ENCODE data around the gene RASGRF1.

DNA sequence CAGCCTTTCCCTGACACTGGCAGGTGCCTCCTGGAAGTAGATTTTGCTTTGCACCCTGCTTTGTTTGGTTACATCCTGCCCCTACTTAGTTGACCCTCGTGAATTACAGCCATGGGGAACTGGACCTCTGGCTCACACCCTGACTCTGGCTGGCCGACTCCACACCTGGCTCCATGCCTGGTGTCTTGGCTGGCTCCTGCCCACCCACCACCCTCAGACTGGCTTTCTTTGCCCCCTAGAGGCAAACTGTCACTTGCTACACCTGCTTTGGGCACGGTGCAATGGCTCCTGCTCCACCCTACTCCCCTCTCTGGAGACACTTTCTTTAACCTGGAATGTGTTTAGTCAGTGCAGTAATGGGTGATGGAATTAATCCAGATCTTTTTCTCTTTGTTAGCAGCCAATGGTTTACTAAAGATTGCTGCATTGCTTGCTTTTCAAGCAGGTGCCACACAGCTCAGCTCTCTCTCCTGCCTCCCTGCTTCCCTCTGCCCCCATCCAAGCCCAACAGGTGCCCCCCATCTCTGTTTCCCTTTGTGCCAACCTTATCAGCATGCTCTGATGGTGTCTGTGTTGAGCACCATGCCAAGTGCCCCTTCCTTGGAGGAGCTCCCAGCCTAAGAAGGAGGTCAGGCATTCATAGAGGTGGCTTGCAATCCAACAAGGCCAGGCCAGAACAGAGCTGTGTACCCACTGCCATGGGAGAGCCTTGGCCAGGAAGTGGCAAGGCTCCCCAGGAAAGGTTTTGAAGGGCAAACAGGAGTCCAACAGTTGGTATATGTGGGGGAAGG lies 38.4 kb downstream of the RASGRF1 start:
- TF ChIP-seq POLR2A (IDR thresholded peaks at IDR 0.05): no peak
- TF ChIP-seq, protein P1, sequence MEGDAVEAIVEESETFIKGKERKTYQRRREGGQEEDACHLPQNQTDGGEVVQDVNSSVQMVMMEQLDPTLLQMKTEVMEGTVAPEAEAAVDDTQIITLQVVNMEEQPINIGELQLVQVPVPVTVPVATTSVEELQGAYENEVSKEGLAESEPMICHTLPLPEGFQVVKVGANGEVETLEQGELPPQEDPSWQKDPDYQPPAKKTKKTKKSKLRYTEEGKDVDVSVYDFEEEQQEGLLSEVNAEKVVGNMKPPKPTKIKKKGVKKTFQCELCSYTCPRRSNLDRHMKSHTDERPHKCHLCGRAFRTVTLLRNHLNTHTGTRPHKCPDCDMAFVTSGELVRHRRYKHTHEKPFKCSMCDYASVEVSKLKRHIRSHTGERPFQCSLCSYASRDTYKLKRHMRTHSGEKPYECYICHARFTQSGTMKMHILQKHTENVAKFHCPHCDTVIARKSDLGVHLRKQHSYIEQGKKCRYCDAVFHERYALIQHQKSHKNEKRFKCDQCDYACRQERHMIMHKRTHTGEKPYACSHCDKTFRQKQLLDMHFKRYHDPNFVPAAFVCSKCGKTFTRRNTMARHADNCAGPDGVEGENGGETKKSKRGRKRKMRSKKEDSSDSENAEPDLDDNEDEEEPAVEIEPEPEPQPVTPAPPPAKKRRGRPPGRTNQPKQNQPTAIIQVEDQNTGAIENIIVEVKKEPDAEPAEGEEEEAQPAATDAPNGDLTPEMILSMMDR (IDR thresholded peaks at IDR 0.05): no peak
